ENCODE results near the gene D2HGDH. TPM values are rescaled to one million over a fixed set of nuclear protein-coding genes. Genes with fewer than 3 reads are reported as not detected.

Gene D2HGDH
- total RNA-seq, 1 experiment from 2014 or later = 131 TPM

DNA sequence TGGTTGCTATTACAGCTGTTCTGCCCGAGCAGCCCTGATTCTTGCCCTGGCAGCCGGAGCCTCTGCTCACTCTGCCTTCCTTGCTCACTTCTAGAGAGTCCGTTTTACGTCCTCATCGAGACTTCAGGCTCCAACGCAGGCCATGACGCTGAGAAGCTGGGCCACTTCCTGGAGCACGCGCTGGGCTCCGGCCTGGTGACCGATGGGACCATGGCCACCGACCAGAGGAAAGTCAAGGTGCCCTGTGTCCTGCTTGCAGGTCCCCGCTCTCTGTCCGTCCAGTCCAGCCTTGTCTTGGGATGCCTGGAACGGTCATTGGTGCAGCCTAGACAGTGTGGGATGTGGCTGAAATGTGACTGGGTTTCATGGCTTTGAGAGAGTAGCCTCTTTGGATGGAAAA, 16.7 kb downstream of the D2HGDH start:
- no peaks in the 10 kb centered on the region for H3K36me3 ChIP-seq (ENCODE audit: low read depth)
- no TSS peak for BruUV-seq (replicated peaks)
- CTCF ChIA-PET = no interaction called here

DNA sequence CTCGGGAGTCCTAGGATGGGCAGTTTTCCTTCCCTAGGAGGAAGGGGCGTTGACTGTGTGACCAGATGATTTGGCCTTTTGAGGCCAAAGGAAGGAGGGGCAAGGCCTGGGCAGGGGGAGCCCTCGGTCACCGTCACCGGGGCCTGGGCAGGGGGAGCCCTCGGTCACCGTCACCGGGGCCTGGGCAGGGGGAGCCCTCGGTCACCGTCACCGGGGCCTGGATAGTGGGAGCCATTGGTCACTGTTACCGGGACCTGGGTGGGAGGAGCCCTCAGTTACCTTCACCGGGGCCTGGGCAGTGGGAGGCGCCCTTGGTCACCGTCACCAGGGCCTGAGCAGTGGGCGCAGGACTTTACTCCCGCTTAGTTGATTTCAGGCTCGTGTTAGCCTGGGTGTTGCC, 17.3 kb downstream of the D2HGDH start:
- Histone ChIP-seq H3K36me3 (ENCODE audit: low read depth) (peaks cover 4% of the 10 kb centered on the region; the same call in 1 of the 2 replicates), H3K4me2 (no peak overlapping the region), H3K9me3 (ENCODE audit: insufficient read depth, low read depth) (no peaks in the 10 kb centered on the region), H3K27ac (no peak overlapping the region), H3K27me3 (ENCODE audit: insufficient read depth, low read depth) (no peaks in the 10 kb centered on the region), H3F3A (ENCODE audit: insufficient read depth, low read depth) (peaks cover 3% of the 10 kb centered on the region; the same call in 1 of the 2 replicates), H3K9me2 (ENCODE audit: insufficient read depth) (no peaks in the 10 kb centered on the region), H3K4me3 (no peak overlapping the region), H4K20me1 (ENCODE audit: insufficient read depth) (no peaks in the 10 kb centered on the region; the same call in 1 of the 2 replicates), H3K4me1 (replicated peaks; ENCODE audit: insufficient read depth) (no peaks in the 10 kb centered on the region), H3K79me2 (ENCODE audit: low read depth) (no peaks in the 10 kb centered on the region), H2AFZ (no peak overlapping the region)
- intact Hi-C loops (cut with micrococcal nuclease; ENCODE audit: unreplicated experiment) = no loop called here
- TF ChIP-seq EZH2 (IDR thresholded peaks at IDR 0.05; ENCODE audit: low read depth) = no peak
- TF ChIP-seq, protein P1, sequence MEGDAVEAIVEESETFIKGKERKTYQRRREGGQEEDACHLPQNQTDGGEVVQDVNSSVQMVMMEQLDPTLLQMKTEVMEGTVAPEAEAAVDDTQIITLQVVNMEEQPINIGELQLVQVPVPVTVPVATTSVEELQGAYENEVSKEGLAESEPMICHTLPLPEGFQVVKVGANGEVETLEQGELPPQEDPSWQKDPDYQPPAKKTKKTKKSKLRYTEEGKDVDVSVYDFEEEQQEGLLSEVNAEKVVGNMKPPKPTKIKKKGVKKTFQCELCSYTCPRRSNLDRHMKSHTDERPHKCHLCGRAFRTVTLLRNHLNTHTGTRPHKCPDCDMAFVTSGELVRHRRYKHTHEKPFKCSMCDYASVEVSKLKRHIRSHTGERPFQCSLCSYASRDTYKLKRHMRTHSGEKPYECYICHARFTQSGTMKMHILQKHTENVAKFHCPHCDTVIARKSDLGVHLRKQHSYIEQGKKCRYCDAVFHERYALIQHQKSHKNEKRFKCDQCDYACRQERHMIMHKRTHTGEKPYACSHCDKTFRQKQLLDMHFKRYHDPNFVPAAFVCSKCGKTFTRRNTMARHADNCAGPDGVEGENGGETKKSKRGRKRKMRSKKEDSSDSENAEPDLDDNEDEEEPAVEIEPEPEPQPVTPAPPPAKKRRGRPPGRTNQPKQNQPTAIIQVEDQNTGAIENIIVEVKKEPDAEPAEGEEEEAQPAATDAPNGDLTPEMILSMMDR (conservative IDR thresholded peaks at IDR 0.05) = no peak
- no peak for DNase-seq
- ChIA-PET CTCF (no interaction called here), POLR2A (ENCODE audit: unreplicated experiment) (no interaction called here)
- no TSS peak for BruUV-seq (replicated peaks)

More for the DNA sequence above, 16.7 kb downstream of the D2HGDH start:
- no peak for DNase-seq
- Histone ChIP-seq H2AFZ (no peak overlapping the region), H3K9me3 (ENCODE audit: insufficient read depth, low read depth) (no peaks in the 10 kb centered on the region), H3K79me2 (ENCODE audit: low read depth) (no peaks in the 10 kb centered on the region), H3K4me1 (replicated peaks; ENCODE audit: insufficient read depth) (no peaks in the 10 kb centered on the region), H3K4me3 (no peak overlapping the region), H3K9me2 (ENCODE audit: insufficient read depth) (no peaks in the 10 kb centered on the region), H3F3A (ENCODE audit: insufficient read depth, low read depth) (no peaks in the 10 kb centered on the region), H3K27ac (no peak overlapping the region), H4K20me1 (ENCODE audit: insufficient read depth) (no peaks in the 10 kb centered on the region; the same call in 1 of the 2 replicates), H3K4me2 (no peak overlapping the region), H3K27me3 (ENCODE audit: insufficient read depth, low read depth) (no peaks in the 10 kb centered on the region)
- intact Hi-C loops (cut with micrococcal nuclease; ENCODE audit: unreplicated experiment) = no loop called here
- POLR2A ChIA-PET (ENCODE audit: unreplicated experiment) = no interaction called here
- TF ChIP-seq, protein P1 (conservative IDR thresholded peaks at IDR 0.05) = no peak
- no peak for TF ChIP-seq EZH2 (IDR thresholded peaks at IDR 0.05; ENCODE audit: low read depth)

DNA sequence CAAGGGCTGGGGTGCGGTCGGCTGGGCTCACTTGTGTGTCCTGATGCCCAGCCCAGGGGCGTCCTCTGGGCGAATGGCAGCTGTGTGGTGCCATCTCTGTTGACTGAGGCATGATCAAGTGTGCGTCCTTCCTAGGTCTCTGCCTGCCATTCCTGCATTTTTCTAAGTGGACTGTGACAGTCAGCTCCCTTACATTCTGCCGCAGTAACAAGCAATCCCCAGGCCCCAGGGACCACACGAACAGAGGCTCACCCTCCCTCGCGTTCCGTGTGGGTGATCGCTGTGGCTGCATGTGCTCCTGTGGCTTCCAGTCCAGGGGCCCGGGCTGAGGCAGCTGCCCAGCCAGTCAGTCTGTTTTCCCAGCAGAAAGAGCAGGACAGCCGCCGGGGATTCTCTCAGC, 17.8 kb downstream of the D2HGDH start:
- H4K20me1 ChIP-seq (ENCODE audit: insufficient read depth) = no peaks in the 10 kb centered on the region; the same call in 1 of the 2 replicates
- ChIA-PET POLR2A (ENCODE audit: unreplicated experiment) (no interaction called here), CTCF (no interaction called here)
- H3K4me1 ChIP-seq (replicated peaks; ENCODE audit: insufficient read depth) = no peaks in the 10 kb centered on the region
- H3K4me3 ChIP-seq = no peak overlapping the region
- intact Hi-C loops (cut with micrococcal nuclease; ENCODE audit: unreplicated experiment) = no loop called here
- no peaks in the 10 kb centered on the region for H3K9me2 ChIP-seq (ENCODE audit: insufficient read depth)
- DNase-seq = no peak
- peaks cover 8% of the 10 kb centered on the region; the same call in 1 of the 2 replicates for H3F3A ChIP-seq (ENCODE audit: insufficient read depth, low read depth)
- H3K27me3 ChIP-seq (ENCODE audit: insufficient read depth, low read depth) = no peaks in the 10 kb centered on the region
- H3K36me3 ChIP-seq (ENCODE audit: low read depth) = peaks cover 8% of the 10 kb centered on the region; the same call in 1 of the 2 replicates
- no peaks in the 10 kb centered on the region for H3K9me3 ChIP-seq (ENCODE audit: insufficient read depth, low read depth)
- BruUV-seq (replicated peaks) = no TSS peak
- H3K4me2 ChIP-seq = no peak overlapping the region
- no peaks in the 10 kb centered on the region for H3K79me2 ChIP-seq (ENCODE audit: low read depth)
- H2AFZ ChIP-seq = no peak overlapping the region
- TF ChIP-seq, protein P1 (conservative IDR thresholded peaks at IDR 0.05) = no peak
- H3K27ac ChIP-seq = no peak overlapping the region
